GM23338 (cell line): ENCODE results near the gene CCDC92. TPM values are rescaled to one million over a fixed set of nuclear protein-coding genes. Genes with fewer than 3 reads are reported as not detected.
A peak's percentile ranks its signal among the peaks of the same experiment; 100 is the strongest.

ENCODE experiments used
- ATAC-seq: fragments of 200-7000 bp; cut with Tn5 transposase; 3 replicates; pipeline ENCODE4 v1.9.1; 2020
- DNase-seq: peaks from one replicate; pipeline ENCODE4 v3.0.0-alpha.2; 2015; ENCODE audit warnings: low spot score
- H2AFZ ChIP-seq: fragments of 200-600 bp; sonication (generic); 2 replicates; pipeline ENCODE4 v1.8.0; 2016; ENCODE audit warnings: antibody characterized with exemption, mild to moderate bottlenecking, moderate library complexity
- H3F3A ChIP-seq: fragments of 200-600 bp; sonication (generic); replicated peaks from 2 replicates; pipeline ENCODE4 v1.8.0; 2017; ENCODE audit warnings: antibody characterized with exemption, mixed run types, low read depth
- H3K27ac ChIP-seq: fragments of 200-600 bp; sonication (generic); 2 replicates; pipeline ENCODE4 v1.6.1; 2016; ENCODE audit warnings: low read depth
- H3K27me3 ChIP-seq: fragments of 200-600 bp; sonication (generic); 2 replicates; pipeline ENCODE4 v1.8.0; 2016; ENCODE audit warnings: mild to moderate bottlenecking, mixed run types, moderate library complexity; ENCODE audit not compliant: insufficient read depth
- H3K36me3 ChIP-seq: fragments of 200-600 bp; sonication (generic); 2 replicates; pipeline ENCODE4 v1.8.0; 2016; ENCODE audit warnings: mild to moderate bottlenecking; ENCODE audit not compliant: insufficient read depth
- H3K4me1 ChIP-seq: fragments of 200-600 bp; sonication (generic); 2 replicates; pipeline ENCODE4 v1.8.0; 2016; ENCODE audit warnings: mild to moderate bottlenecking, moderate library complexity; ENCODE audit not compliant: insufficient read depth
- H3K4me2 ChIP-seq: fragments of 200-600 bp; sonication (generic); 2 replicates; pipeline ENCODE4 v1.7.1; 2017; ENCODE audit warnings: mixed run types
- H3K4me3 ChIP-seq: fragments of 200-600 bp; sonication (generic); 2 replicates; pipeline ENCODE4 v1.6.1; 2016; ENCODE audit warnings: mixed run types
- H3K79me2 ChIP-seq: fragments of 200-600 bp; sonication (generic); replicated peaks from 2 replicates; pipeline ENCODE4 v1.8.0; 2017; ENCODE audit warnings: mild to moderate bottlenecking; ENCODE audit not compliant: insufficient read depth
- H3K9me2 ChIP-seq: fragments of 200-600 bp; sonication (generic); 2 replicates; pipeline ENCODE4 v1.8.0; 2017; ENCODE audit not compliant: insufficient read depth
- H4K20me1 ChIP-seq: fragments of 200-600 bp; sonication (generic); replicated peaks from 2 replicates; pipeline ENCODE4 v1.8.0; 2017; ENCODE audit warnings: mild to moderate bottlenecking; ENCODE audit not compliant: insufficient read depth
- H3K27ac Mint-ChIP-seq: 2 replicates; pipeline ENCODE4 v1.8.0; 2020; ENCODE audit warnings: inconsistent platforms, mild to moderate bottlenecking, moderate library complexity, mixed read lengths
- H3K27me3 Mint-ChIP-seq: 3 replicates; pipeline ENCODE4 v1.8.0; 2022; ENCODE audit warnings: low read depth, mild to moderate bottlenecking, moderate library complexity, mixed read lengths, inconsistent platforms; ENCODE audit not compliant: insufficient read depth, poor library complexity
- H3K36me3 Mint-ChIP-seq: 3 replicates; pipeline ENCODE4 v1.8.0; 2021; ENCODE audit warnings: low read depth, mild to moderate bottlenecking, inconsistent platforms, moderate library complexity, mixed read lengths
- H3K4me1 Mint-ChIP-seq: 3 replicates; pipeline ENCODE4 v1.8.0; 2020; ENCODE audit warnings: mild to moderate bottlenecking, inconsistent platforms, mixed read lengths
- H3K4me3 Mint-ChIP-seq: 3 replicates; pipeline ENCODE4 v1.8.0; 2021; ENCODE audit warnings: moderate library complexity, mild to moderate bottlenecking, inconsistent platforms, mixed read lengths
- H3K9me3 Mint-ChIP-seq: 3 replicates; pipeline ENCODE4 v1.8.0; 2020; ENCODE audit warnings: moderate library complexity, mild to moderate bottlenecking, inconsistent platforms, mixed read lengths
- CREB1 ChIP-seq: fragments of 250-450 bp; sonication (Bioruptor Pico); IDR thresholded peaks from 2 replicates; pipeline ENCODE4 v1.5.0; 2020; ENCODE audit warnings: low read depth, mild to moderate bottlenecking, moderate library complexity
- ETS1 ChIP-seq: IDR thresholded peaks from 2 replicates; pipeline ENCODE4 v1.6.1; 2016; ENCODE audit warnings: antibody characterized with exemption
- EZH2 ChIP-seq: fragments of 200-600 bp; sonication (generic); IDR thresholded peaks from one replicate; pipeline ENCODE4 v1.8.0; 2017; ENCODE audit warnings: antibody characterized with exemption, mild to moderate bottlenecking, low read depth; ENCODE audit not compliant: unreplicated experiment
- EZH2phosphoT487 ChIP-seq: fragments of 200-600 bp; sonication (generic); IDR thresholded peaks from one replicate; pipeline ENCODE4 v1.8.1; 2018; ENCODE audit warnings: antibody characterized with exemption; ENCODE audit not compliant: unreplicated experiment
- JUNB ChIP-seq: IDR thresholded peaks from one replicate; pipeline ENCODE4 v1.6.1; 2016; ENCODE audit warnings: antibody characterized with exemption; ENCODE audit not compliant: unreplicated experiment
- NANOG ChIP-seq: IDR thresholded peaks from 2 replicates; pipeline ENCODE4 v1.6.1; 2016; ENCODE audit warnings: antibody characterized with exemption, borderline replicate concordance
- REST ChIP-seq: IDR thresholded peaks from one replicate; pipeline ENCODE4 v1.6.1; 2018; ENCODE audit warnings: antibody characterized with exemption; ENCODE audit not compliant: unreplicated experiment
- STAT1 ChIP-seq: IDR thresholded peaks from one replicate; pipeline ENCODE4 v1.6.1; 2016; ENCODE audit warnings: antibody characterized with exemption; ENCODE audit not compliant: unreplicated experiment
- ZNF331 ChIP-seq: fragments of 250-450 bp; sonication (Bioruptor Pico); IDR thresholded peaks from 2 replicates; pipeline ENCODE4 v1.5.0; 2020; ENCODE audit warnings: low read depth, mild to moderate bottlenecking, moderate library complexity
- ZNF462 ChIP-seq: fragments of 250-450 bp; sonication (Bioruptor Pico); IDR thresholded peaks from 2 replicates; pipeline ENCODE4 v1.5.0; 2020; ENCODE audit warnings: mild to moderate bottlenecking, moderate library complexity
- polyA plus RNA-seq: library from polyadenylated mRNA; unstranded; fragments of >200 nt; fragmentation: Nextera tagmentation; extraction: Ambion mirVana; gene quantifications from 2 replicates; pipeline ENCODE4 v1.2.1, GENCODE V29; 2016
- total RNA-seq: library from RNA; depleted of rRNA; stranded (reverse); fragments of >200 nt; shearing (Covaris generic); gene quantifications from 2 replicates; pipeline ENCODE4 v1.2.3, GENCODE V29; 2014

The CCDC92 gene
- total and polyA plus RNA-seq, 2 experiments from 2014 or later = 0.08 to 0.31 TPM

- TF ChIP-seq ZNF462 (CRISPR knock-in tag) (no peak), ETS1 (no peak), ZNF331 (no peak)
These were observed 24.6 kb upstream of the CCDC92 start (continued) for GRCh38 chr12:123997033-123997822.

GRCh38 chr12:123996581-123996980 is 23.9 kb upstream of the CCDC92 start:
- Histone ChIP-seq H3K36me3 (no peaks in the 10 kb centered on the region), H4K20me1 (peaks cover 12% of the 10 kb centered on the region), H3K27ac (no peak overlapping the region), H3K4me2 (0 out of 2 replicates have a peak overlapping the region, but pooled peaks have one; percentile 12), H3K4me3 (no peak overlapping the region), H3K4me1 (peaks cover 9% of the 10 kb centered on the region), H3K79me2 (no peaks in the 10 kb centered on the region), H3K27me3 (no peaks in the 10 kb centered on the region), H2AFZ (no peak overlapping the region), H3F3A (no peaks in the 10 kb centered on the region), H3K9me2 (no peaks in the 10 kb centered on the region)
- peaks cover 4% of the 10 kb centered on the region; the same call in 2 of the 3 replicates for H3K36me3 Mint-ChIP-seq
- no peaks in the 10 kb centered on the region for H3K9me3 Mint-ChIP-seq
- no peaks in the 10 kb centered on the region for H3K27me3 Mint-ChIP-seq
- H3K27ac Mint-ChIP-seq = no peak overlapping the region
- ATAC-seq (peak; percentile 53), DNase-seq (no peak)
- no peak overlapping the region for H3K4me3 Mint-ChIP-seq
- peaks cover 22% of the 10 kb centered on the region for H3K4me1 Mint-ChIP-seq
- no peak for TF ChIP-seq NANOG
- TF ChIP-seq ZNF331 = no peak
- TF ChIP-seq EZH2 = no peak
- no peak for TF ChIP-seq JUNB
- no peak for TF ChIP-seq STAT1
- TF ChIP-seq ETS1 = no peak
- no peak for TF ChIP-seq EZH2phosphoT487
- TF ChIP-seq REST = no peak
- no peak for TF ChIP-seq CREB1 (CRISPR knock-in tag)
